Right lobe of liver (tissue), 4 donors: ENCODE measurements around the gene POU2F3.

Experiments
- POLR2A ChIP-seq: fragments of 450-650 bp; IDR thresholded peaks from one replicate; pipeline ENCODE4 v1.6.1; 2017; ENCODE audit warnings: antibody characterized with exemption, mild to moderate bottlenecking
- TF ChIP-seq, protein P1 (sequence below), 4 donors: fragments of 200-600 bp in 3 of 4; fragments of 450-650 bp in 1 of 4; IDR thresholded peaks; one replicate each; pipeline versions ENCODE4 v1.5.1 to v1.8.0; 2016 to 2022; ENCODE audit warnings: antibody characterized with exemption in 4 of 4, mild to moderate bottlenecking in 2 of 4
- donor health status: DM: no; HTN: no; CAD: no.
- donor health status: DM: no; HTN: no; CAD: no.
- donor health status: DM: no; HTN: yes; CAD: no.

- TF ChIP-seq, protein P1, sequence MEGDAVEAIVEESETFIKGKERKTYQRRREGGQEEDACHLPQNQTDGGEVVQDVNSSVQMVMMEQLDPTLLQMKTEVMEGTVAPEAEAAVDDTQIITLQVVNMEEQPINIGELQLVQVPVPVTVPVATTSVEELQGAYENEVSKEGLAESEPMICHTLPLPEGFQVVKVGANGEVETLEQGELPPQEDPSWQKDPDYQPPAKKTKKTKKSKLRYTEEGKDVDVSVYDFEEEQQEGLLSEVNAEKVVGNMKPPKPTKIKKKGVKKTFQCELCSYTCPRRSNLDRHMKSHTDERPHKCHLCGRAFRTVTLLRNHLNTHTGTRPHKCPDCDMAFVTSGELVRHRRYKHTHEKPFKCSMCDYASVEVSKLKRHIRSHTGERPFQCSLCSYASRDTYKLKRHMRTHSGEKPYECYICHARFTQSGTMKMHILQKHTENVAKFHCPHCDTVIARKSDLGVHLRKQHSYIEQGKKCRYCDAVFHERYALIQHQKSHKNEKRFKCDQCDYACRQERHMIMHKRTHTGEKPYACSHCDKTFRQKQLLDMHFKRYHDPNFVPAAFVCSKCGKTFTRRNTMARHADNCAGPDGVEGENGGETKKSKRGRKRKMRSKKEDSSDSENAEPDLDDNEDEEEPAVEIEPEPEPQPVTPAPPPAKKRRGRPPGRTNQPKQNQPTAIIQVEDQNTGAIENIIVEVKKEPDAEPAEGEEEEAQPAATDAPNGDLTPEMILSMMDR (IDR thresholded peaks at IDR 0.05), result no peak
- no peak for TF ChIP-seq POLR2A
Observed at GRCh38 chr11:120330045-120330444, 90.1 kb downstream of the POU2F3 start.
